DND-41 (cell line): Measurements from ENCODE around the gene RRP8.

Experiments used
- EZH2 ChIP-seq: IDR thresholded peaks from 3 replicates; pipeline ENCODE4 v1.6.1; 2012; ENCODE audit warnings: borderline replicate concordance, low read depth, mild to moderate bottlenecking, moderate library complexity, low read length, inconsistent platforms; ENCODE audit not compliant: severe bottlenecking
- TF ChIP-seq, protein P1 (sequence below): IDR thresholded peaks from 2 replicates; pipeline ENCODE4 v1.5.1; 2012; ENCODE audit warnings: borderline replicate concordance, low read length, moderate library complexity, mild to moderate bottlenecking; ENCODE audit not compliant: poor library complexity, severe bottlenecking; ENCODE audit errors: extremely low read depth

DNA sequence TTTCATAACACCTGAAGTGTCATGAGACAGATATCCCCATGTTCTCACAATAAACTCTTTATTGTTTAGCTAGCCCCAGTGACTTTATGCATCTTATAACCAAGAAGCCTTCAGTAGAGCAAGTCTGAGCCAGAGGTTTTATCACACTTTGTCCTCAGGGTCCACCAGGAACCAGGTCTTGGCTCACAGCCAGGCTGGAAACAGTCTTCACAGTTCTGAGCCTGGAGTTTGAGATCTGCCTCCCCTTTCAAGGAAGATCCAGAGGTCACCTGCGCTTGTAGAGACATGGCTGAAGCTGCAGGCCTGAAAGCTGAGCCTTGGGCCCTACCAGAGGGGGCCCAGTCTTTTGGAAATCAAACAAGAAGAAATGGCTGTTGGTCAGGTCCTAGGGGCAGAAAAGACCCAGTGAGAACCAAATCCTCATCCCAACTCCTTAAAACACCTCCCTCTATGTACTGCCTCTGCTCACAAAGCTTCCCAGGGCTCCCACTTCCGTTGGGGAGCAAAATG, 3.5 kb downstream of the RRP8 start:
- TF ChIP-seq EZH2, result no peak
- TF ChIP-seq, protein P1, sequence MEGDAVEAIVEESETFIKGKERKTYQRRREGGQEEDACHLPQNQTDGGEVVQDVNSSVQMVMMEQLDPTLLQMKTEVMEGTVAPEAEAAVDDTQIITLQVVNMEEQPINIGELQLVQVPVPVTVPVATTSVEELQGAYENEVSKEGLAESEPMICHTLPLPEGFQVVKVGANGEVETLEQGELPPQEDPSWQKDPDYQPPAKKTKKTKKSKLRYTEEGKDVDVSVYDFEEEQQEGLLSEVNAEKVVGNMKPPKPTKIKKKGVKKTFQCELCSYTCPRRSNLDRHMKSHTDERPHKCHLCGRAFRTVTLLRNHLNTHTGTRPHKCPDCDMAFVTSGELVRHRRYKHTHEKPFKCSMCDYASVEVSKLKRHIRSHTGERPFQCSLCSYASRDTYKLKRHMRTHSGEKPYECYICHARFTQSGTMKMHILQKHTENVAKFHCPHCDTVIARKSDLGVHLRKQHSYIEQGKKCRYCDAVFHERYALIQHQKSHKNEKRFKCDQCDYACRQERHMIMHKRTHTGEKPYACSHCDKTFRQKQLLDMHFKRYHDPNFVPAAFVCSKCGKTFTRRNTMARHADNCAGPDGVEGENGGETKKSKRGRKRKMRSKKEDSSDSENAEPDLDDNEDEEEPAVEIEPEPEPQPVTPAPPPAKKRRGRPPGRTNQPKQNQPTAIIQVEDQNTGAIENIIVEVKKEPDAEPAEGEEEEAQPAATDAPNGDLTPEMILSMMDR, result no peak
